GM18517 (cell line): ENCODE data around the gene MRPL10.
A peak's percentile ranks its signal among the peaks of the same experiment; 100 is the strongest.

ENCODE experiments used
- ATAC-seq: cut with Tn5 transposase; IDR thresholded peaks from one replicate; pipeline ENCODE4 v1.9.1; 2021; ENCODE audit warnings: mild to moderate bottlenecking, moderate library complexity; ENCODE audit not compliant: unreplicated experiment

MRPL10 gene

DNA sequence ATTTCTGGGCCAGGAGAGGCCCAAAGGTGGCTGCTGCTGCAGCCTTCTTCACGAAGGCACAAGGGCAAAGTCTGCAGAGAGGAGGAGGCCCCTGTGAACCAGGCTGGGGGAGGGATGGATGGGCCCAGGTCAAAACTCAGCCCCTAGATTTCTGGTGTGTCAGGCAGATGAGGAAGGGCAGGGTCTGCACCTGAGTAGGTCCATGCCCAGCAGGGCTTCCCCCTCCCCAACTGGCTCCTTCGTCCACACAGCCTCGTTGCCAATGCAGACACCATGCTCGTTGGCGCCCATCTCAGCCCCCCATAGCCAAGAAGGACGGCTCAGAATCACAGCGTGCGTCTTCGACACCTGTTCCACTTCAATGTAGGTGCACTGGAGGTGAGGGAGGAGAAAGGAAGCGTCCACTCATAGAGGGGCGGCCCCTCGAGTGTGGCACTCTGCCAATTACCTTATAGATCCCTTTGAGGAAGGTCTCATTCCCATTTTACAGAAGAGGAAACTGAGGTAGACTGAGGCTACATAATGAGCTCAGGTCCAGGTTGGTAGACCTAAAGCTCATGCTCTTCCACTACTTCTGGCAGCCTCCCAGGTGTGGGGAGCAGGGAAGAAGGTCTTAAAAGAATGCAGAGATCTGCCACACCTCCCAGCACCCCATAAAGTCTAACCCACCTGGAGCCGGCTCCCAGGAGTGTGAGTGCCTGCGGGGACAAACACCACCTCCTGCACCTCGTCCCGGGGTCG lies 8.8 kb upstream of the MRPL10 start:
- ATAC-seq = no peak

DNA sequence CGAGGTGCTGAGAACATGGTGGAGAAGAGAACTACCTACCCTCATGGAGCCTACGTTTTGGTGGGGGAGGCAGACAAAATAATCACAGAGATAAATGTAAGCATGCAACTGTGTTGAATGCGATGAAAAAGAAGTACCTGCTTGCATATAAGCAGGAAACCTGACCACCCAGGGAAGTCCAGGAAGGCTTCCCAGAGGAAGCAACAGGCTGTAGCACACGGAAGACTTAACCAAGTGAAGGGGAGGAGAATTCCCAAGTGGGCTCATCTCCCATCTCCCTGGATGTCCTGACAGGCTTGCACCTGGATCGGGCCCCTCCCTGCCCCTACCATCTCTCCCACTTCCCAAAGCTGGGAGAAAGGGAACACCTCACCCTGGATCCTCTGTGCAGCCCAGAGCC lies 7.7 kb upstream of the MRPL10 start:
- no peak for ATAC-seq

DNA sequence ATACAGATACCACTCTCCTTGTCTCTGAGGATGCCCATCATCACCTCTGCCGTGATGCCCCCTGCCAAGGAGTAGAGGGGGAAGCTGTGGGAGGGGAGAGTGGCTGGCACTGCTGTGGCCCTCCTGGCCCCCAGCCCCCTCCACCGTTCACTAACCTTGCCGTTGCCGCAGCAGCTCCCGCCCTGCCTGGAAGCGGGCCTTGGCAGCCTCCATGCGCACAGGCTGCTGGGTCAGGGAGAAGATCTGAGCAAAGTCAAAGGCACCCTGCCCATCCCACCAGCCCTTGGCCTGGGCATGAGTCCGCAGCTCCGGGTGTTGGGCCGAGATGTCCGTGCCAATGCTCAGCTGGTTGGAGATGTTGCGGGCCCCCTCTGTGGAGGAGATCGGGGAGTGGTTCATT lies 7.3 kb upstream of the MRPL10 start:
- no peak for ATAC-seq

DNA sequence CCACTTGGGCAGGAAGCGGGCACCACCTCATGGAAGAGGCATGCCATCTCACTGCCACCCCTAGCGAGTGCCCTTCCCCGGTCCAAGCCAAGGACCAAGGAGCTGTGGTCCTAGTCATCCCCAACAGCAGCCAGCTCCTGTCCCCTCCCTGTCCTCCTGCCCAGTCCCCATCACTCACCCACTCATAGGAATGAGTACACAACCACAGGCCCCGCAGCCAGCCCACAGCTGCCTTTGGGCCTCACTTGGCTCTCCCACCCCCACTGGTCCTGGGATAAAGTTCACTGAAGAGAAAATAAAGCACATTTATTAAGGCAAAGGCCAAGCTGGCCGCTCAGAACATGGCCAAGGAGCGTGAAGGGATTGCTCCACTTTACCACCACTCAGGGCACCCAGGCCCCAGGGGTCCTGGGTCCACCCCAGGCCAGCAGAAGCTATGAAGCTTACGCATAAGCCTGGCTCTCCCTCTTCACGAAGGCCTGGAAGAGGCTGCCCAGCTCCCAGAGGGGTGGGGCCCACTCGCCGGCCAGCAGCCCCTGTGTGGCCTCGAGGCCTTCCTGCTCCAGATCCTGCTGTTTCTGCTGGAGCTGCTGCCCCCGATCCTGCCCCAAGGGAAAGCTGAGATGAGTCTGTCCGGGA lies 6.2 kb upstream of the MRPL10 start:
- ATAC-seq = no peak

GRCh38 chr17:47836601-47837000 lies 5.3 kb upstream of the MRPL10 start:
- ATAC-seq = no peak

DNA sequence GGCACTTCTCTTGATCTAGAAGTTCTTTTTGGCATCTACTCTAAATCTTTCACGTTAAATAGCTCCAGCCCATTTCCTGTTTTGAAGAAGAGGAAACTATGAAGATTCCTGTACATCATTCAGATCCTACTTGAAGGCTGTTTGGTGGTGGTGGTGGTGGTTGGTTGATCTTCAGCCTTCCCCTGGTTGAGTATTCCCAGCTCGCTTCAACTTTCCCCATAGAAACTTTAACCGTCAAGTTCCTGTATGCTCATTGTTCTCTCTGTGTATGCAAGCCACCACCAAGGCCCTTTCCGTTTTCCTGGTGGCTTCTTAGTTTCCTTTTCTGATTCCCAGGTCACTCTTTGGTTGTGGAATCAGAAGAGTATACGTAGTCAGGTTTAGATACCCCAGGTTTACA lies 3.4 kb upstream of the MRPL10 start:
- no peak for ATAC-seq

- ATAC-seq = no peak
Measured at GRCh38 chr17:47831934-47832327, 590 bp upstream of the MRPL10 start.

- ATAC-seq = no peak
Measured at GRCh38 chr17:47830396-47831002, 842 bp downstream of the MRPL10 start.

DNA sequence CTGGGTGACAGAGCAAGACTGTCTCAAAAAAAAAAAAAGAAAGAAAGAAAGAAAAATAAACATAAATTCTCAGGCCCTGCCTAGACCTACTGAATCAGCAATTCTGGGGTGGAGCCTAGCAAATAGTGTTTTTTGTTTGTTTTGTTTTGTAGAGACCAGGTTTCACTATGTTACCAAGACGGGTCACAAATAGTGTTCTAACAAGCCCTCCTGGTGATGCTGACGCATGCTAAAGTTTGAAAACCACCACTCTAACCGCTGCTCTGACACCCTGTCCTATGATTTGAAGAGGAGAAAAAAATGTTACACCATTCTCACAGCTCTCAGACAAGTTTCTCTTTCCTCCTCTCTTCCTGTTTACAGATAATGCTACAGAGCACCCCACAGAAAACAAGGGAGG lies 1.5 kb downstream of the MRPL10 start:
- ATAC-seq = no peak

- ATAC-seq = no peak
Measured at GRCh38 chr17:47823519-47823918, 7.8 kb downstream of the MRPL10 start.

GRCh38 chr17:47822785-47823184 lies 8.6 kb downstream of the MRPL10 start:
- no peak for ATAC-seq

DNA sequence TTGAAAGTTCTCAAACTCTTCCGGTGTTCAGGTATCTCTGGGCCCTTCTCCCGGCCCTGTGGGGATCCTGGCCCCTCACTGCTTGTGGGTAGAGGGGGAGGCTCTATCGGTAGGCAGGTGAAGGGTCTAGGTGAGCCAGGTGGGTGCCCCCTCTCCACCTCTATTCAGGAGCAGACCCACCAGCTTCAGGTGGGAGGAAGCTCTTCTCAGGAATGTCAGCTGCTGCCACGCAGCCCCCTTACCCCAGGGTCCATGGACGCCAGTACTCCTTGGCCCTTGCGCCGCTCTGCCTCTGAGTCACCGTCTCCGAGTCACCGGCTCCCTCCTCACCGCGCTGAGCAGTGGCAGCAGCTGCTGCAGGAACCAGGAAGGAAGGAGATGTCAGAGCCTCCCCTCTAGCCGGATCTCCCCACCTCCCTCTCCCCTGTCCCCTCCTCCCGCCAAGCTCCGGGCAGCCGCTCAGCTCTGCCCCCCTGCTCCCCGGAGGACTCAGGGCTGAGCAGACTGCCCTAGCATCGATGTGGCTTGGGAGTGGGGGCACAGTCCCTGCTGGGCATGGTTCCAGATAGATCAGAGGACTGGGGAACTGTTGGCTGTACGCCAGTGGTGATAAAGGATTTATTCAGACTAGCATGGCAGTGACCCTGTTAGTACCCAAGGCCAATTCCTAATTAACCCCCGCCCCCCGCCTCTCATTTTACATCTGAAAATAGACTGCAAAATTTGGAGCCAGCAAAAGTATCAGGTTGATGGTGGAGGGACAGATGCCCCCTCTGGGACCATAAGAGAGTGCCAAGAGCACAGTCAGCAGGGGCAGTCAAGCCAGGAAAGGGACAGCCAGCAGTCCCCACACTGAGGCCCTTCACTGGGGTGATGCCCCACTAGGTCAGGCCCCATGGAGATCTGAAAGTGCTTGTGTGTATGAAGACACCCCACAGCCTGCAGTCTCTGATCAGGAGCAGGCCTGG lies 9.6 kb downstream of the MRPL10 start, which contains the start of gene OSBPL7:
OSBPL7 (minus strand) TSS at position 371 of the 968 bp plus-strand sequence. CDS start 1,516 bp downstream, outside the sequence.
- peak; percentile 53 for ATAC-seq

- ATAC-seq = no peak
Measured at GRCh38 chr17:47821031-47821423, 10.3 kb downstream of the MRPL10 start.

- no peak for ATAC-seq
Measured at GRCh38 chr17:47820033-47820789, 11.1 kb downstream of the MRPL10 start.

- no peak for ATAC-seq
Measured at GRCh38 chr17:47819475-47819874, 11.9 kb downstream of the MRPL10 start.

DNA sequence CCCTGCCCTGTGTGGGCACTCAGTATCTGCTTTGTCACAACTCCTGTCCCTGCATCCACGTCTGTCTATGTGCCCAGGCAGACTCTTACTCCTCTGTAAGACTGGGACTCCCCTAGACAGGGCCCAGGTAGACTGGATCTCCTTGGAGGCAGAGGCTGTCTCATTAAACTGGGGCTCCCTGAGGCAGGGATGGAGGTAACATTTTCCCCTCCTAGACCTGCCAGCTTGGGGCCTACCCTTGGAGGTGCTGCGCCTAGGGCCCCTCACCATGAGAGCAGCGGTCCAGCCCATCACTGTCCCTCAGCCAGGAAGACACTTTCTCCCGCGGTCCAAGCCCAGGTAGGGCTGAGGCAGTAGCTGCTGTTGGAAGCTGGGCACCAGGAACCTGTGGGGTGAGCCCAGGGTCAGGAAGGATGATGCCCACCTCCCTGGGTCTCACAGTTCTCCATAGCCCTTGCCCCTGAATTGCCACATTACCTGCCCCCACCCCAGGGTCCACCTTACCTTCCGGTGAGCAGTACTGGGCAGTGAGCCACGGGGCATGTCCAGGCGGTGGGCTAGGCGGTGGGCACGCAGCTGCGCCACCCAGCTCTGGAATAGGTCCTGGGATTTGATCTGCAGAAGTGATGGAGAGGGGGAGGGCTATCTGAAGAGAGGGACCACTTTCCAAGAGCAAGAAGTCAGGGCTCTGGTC lies 13.2 kb downstream of the MRPL10 start:
- no peak for ATAC-seq

GRCh38 chr17:47816947-47817346 lies 14.4 kb downstream of the MRPL10 start:
- no peak for ATAC-seq

DNA sequence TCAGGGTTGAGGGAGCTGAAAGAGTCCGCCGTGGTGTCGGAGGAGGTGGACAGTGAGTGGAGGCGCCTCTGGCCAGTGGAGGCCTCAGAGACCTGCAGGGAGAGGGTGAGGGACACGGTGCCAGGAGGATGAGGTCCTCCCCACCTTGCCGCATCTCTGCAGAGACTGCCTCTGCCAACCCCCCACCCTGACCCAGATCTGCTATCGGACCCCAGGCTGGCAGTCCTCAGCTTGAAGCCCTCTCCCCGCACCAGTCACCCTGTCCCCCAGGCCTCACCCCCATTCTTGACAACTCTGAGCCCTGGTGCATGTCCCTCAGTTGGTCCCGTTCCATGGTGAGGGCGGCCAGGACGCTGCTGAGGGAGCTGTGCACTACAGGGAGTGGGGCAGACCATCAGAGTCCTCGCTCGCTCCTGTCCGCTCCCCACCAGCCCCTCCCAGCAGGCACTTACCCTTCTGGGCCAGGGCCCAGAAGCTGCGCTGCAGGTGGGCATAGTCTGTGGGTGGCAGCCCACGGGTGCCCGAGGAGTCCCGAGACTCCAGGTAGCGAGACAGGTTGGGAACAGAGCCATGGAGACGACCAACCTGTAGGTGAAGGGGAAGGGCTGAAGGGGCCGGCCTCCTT lies 15.1 kb downstream of the MRPL10 start:
- ATAC-seq = no peak
